Gastrocnemius medialis (tissue), 4 donors: Measurements from ENCODE around the gene INPPL1.

ENCODE experiments used
- CTCF ChIP-seq, 5 experiments: fragments of 450-650 bp in 3 of 5; fragments of 200-600 bp in 2 of 5; sonication (generic) in 2 of 5; IDR thresholded peaks in 4 of 5; conservative IDR thresholded peaks in 1 of 5; 1 replicate in 4 of 5; 2 replicates in 1 of 5; pipeline ENCODE4 v1.5.1; 2016 to 2019; ENCODE audit warnings: antibody characterized with exemption in 5 of 5, mild to moderate bottlenecking in 3 of 5, moderate library complexity in 3 of 5
- POLR2A ChIP-seq, 2 donors: fragments of 450-650 bp; IDR thresholded peaks; one replicate each; pipeline ENCODE4 v1.6.1; 2017; ENCODE audit warnings: antibody characterized with exemption in 2 of 2, mild to moderate bottlenecking in 2 of 2, moderate library complexity in 2 of 2

- TF ChIP-seq CTCF (IDR thresholded peaks at IDR 0.05 in 4 of 5, conservative IDR thresholded peaks at IDR 0.05 in 1 of 5) = no peak
- TF ChIP-seq POLR2A (IDR thresholded peaks at IDR 0.05) = no peak
Measured at GRCh38 chr11:72241291-72241781, 16.8 kb downstream of the INPPL1 start.
